ENCODE measurements around the gene AHNAK2. TPM values are rescaled to one million over a fixed set of nuclear protein-coding genes. Genes with fewer than 3 reads are reported as not detected.

Gene AHNAK2
- total and polyA plus RNA-seq, 2 experiments from 2014 or later: 17.8 to 78.0 TPM

- Histone ChIP-seq H3K36me3 (no peaks in the 10 kb centered on the region), H3K9me3 (ENCODE audit: low read depth) (no peaks in the 10 kb centered on the region), H3K27me3 (no peaks in the 10 kb centered on the region), H3K4me3 (no peak overlapping the region), H3K4me1 (ENCODE audit: low read depth) (peaks cover 11% of the 10 kb centered on the region), H3K27ac (no peak overlapping the region)
- TF ChIP-seq, protein P1, sequence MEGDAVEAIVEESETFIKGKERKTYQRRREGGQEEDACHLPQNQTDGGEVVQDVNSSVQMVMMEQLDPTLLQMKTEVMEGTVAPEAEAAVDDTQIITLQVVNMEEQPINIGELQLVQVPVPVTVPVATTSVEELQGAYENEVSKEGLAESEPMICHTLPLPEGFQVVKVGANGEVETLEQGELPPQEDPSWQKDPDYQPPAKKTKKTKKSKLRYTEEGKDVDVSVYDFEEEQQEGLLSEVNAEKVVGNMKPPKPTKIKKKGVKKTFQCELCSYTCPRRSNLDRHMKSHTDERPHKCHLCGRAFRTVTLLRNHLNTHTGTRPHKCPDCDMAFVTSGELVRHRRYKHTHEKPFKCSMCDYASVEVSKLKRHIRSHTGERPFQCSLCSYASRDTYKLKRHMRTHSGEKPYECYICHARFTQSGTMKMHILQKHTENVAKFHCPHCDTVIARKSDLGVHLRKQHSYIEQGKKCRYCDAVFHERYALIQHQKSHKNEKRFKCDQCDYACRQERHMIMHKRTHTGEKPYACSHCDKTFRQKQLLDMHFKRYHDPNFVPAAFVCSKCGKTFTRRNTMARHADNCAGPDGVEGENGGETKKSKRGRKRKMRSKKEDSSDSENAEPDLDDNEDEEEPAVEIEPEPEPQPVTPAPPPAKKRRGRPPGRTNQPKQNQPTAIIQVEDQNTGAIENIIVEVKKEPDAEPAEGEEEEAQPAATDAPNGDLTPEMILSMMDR (IDR thresholded peaks at IDR 0.05; ENCODE audit: low read depth, low read length): no peak
- no peak for DNase-seq (ENCODE audit: low read depth in 1 of 2, low spot score in 1 of 2)
These were observed 82.9 kb downstream of the AHNAK2 start for GRCh38 chr14:104895207-104895785.

DNA sequence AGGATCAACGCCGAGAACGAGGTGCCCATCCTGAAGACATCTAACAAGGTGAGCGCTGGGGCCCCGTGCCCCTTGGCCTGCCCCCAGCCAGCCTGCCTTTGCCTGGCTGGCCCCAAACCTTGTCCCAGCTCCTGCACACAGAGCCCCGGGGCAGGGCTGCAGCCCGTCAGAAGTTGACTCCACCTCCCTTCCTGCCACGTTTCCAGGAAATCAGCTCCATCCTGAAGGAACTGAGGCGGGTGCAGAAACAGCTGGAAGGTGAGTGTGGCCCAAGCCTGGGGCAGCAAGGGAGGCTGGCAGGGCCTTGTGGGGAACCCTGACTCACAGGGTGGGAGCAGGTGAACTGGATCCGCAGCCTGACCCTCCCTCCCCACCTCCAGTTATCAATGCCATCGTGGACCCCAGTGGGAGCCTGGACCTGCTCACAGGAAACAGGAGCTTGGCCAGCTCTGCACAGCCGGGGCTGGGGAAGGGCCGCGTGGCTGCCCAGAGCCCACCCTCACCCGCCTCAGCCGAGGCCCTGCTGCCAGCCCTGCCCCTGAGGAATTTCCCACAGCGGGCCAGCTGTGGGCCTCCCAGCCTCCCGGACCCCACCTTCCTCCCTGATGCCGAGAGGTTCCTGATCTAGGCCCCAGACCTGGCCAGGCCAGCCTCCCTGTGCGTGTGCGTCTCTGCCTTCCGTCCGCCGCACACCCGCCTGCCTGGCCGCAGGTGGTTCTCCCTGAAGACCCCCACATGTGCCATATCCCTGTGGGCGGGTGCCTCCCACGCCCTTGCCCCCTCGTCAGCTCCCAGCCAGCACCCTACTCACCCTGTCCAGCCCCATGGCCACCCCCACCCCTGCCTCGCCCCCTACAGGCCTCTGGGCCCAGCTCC, 83.6 kb downstream of the AHNAK2 start:
- no peak overlapping the region for H3K27ac ChIP-seq
- no peaks in the 10 kb centered on the region for H3K9me3 ChIP-seq (ENCODE audit: low read depth)
- H3K4me3 ChIP-seq: no peak overlapping the region
- TF ChIP-seq, protein P1 (IDR thresholded peaks at IDR 0.05; ENCODE audit: low read depth, low read length): no peak
- no peaks in the 10 kb centered on the region for H3K27me3 ChIP-seq
- H3K36me3 ChIP-seq: no peaks in the 10 kb centered on the region
- peaks cover 11% of the 10 kb centered on the region for H3K4me1 ChIP-seq (ENCODE audit: low read depth)
- DNase-seq (ENCODE audit: low read depth in 1 of 2, low spot score in 1 of 2): peak in 1 of 2 donors; percentile 28

DNA sequence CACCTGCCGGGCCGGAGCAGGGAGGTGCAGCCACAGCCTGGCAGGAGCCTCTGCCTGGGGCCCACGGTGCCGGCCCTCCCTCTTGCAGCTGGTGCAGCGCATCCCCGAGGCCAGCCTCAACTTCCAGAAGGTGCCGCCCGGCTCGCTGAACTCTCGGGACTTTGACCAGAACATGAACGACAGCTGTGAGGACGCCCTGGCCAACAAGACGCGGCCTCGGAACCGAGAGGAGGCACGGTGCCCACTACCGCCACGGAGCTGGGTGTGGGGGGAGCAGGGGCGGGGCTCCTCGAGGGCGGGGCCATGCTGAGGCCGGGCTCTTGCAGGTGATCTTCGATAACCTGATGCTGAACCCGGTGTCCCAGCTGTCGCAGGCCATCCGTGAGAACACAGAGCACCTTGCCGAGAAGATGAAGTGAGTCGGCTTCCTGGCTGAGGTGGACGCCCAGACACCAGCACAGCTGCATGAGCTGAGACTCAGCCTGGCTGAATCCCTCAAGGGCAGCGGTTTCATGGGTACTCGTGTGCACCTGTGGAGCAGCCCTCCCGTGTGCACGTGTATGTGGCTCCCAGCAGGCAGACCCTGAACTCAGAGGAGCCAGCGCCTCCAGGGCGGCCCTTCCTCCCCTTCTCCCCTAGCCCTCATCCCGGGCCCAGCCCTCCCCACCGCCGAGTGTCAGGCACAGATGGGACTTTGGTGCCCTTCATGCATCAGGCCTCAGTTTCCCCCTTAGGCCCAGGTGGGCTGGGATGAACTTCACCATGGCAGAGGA, 84.6 kb downstream of the AHNAK2 start:
- Histone ChIP-seq H3K27me3 (no peaks in the 10 kb centered on the region), H3K27ac (no peak overlapping the region), H3K4me1 (ENCODE audit: low read depth) (peaks cover 11% of the 10 kb centered on the region), H3K9me3 (ENCODE audit: low read depth) (no peaks in the 10 kb centered on the region), H3K36me3 (no peaks in the 10 kb centered on the region), H3K4me3 (no peak overlapping the region)
- DNase-seq (ENCODE audit: low read depth in 1 of 2, low spot score in 1 of 2): no peak
- TF ChIP-seq, protein P1 (IDR thresholded peaks at IDR 0.05; ENCODE audit: low read depth, low read length): no peak

- peaks cover 1% of the 10 kb centered on the region for H3K36me3 ChIP-seq
- H3K27me3 ChIP-seq: no peaks in the 10 kb centered on the region
- H3K4me3 ChIP-seq: no peak overlapping the region
- DNase-seq (ENCODE audit: low read depth in 1 of 2, low spot score in 1 of 2): no peak
- no peaks in the 10 kb centered on the region for H3K9me3 ChIP-seq (ENCODE audit: low read depth)
- TF ChIP-seq, protein P1 (IDR thresholded peaks at IDR 0.05; ENCODE audit: low read depth, low read length): no peak
- peaks cover 11% of the 10 kb centered on the region for H3K4me1 ChIP-seq (ENCODE audit: low read depth)
- no peak overlapping the region for H3K27ac ChIP-seq
These were observed 85.4 kb downstream of the AHNAK2 start for GRCh38 chr14:104892531-104893434.

Measured in cardiac muscle cell (in vitro differentiated cells and primary cell).